HepG2 (cell line): ENCODE data around the gene GIMD1. TPM values are rescaled to one million over a fixed set of nuclear protein-coding genes. Genes with fewer than 3 reads are reported as not detected.

Experiments
- ATF7-NPFF ChIP-seq: sonication (generic); formaldehyde crosslinking; IDR thresholded peaks from 2 replicates; pipeline ENCODE4 v1.8.1; 2023; ENCODE audit warnings: mild to moderate bottlenecking, low read depth, missing genetic modification reagents, moderate library complexity
- ATRX ChIP-seq: sonication (generic); formaldehyde crosslinking; IDR thresholded peaks from 2 replicates; pipeline ENCODE4 v1.4.0; 2020; ENCODE audit warnings: missing genetic modification reagents, borderline replicate concordance
- DZIP1 ChIP-seq: sonication (generic); formaldehyde crosslinking; IDR thresholded peaks from 2 replicates; pipeline ENCODE4 v1.5.0; 2020; ENCODE audit warnings: mild to moderate bottlenecking, missing genetic modification reagents
- ESRRA ChIP-seq: sonication (generic); formaldehyde crosslinking; IDR thresholded peaks from 2 replicates; pipeline ENCODE4 v1.5.1; 2020; ENCODE audit warnings: mild to moderate bottlenecking, low read depth, missing genetic modification reagents
- FOXA3 ChIP-seq: IDR thresholded peaks from 2 replicates; pipeline ENCODE4 v1.6.1; 2016; ENCODE audit warnings: missing genetic modification reagents, missing compliant biosample characterization
- FOXC1 ChIP-seq: sonication (generic); formaldehyde crosslinking; IDR thresholded peaks from 2 replicates; pipeline ENCODE4 v1.8.0; 2022; ENCODE audit warnings: mild to moderate bottlenecking, missing genetic modification reagents, borderline replicate concordance
- FOXK2 ChIP-seq: fragments of 450-650 bp; IDR thresholded peaks from 2 replicates; pipeline ENCODE4 v1.6.1; 2016
- HDAC1 ChIP-seq: sonication (generic); formaldehyde crosslinking; IDR thresholded peaks from 2 replicates; pipeline ENCODE4 v1.5.1; 2020; ENCODE audit warnings: mild to moderate bottlenecking, missing genetic modification reagents
- HNF4A ChIP-seq: sonication (generic); formaldehyde crosslinking; IDR thresholded peaks from 2 replicates; pipeline ENCODE4 v1.4.0; 2020; ENCODE audit warnings: missing genetic modification reagents
- MAZ ChIP-seq, 2 experiments: sonication (generic) in 1 of 2; formaldehyde crosslinking in 1 of 2; IDR thresholded peaks; 2 replicates each; pipeline versions ENCODE4 v1.5.0 to v1.6.1; 2012 to 2020; ENCODE audit warnings: low read depth in 2 of 2, mild to moderate bottlenecking in 2 of 2, borderline replicate concordance in 1 of 2, improper control_type of control experiment in 1 of 2, low read length in 1 of 2, missing genetic modification reagents in 1 of 2, moderate library complexity in 1 of 2
- MED8 ChIP-seq: sonication (generic); formaldehyde crosslinking; IDR thresholded peaks from 2 replicates; pipeline ENCODE4 v1.8.1; 2023; ENCODE audit warnings: mild to moderate bottlenecking, missing genetic modification reagents; ENCODE audit not compliant: insufficient replicate concordance
- PBX2 ChIP-seq: IDR thresholded peaks from 2 replicates; pipeline ENCODE4 v1.6.1; 2016; ENCODE audit warnings: control low read depth
- RBAK ChIP-seq: sonication (generic); formaldehyde crosslinking; IDR thresholded peaks from 2 replicates; pipeline ENCODE4 v1.5.1; 2020; ENCODE audit warnings: mild to moderate bottlenecking, missing genetic modification reagents
- SP4 ChIP-seq: sonication (generic); formaldehyde crosslinking; IDR thresholded peaks from 2 replicates; pipeline ENCODE4 v1.8.1; 2023; ENCODE audit warnings: mild to moderate bottlenecking, missing genetic modification reagents
- SRSF9 ChIP-seq: fragments of 200-400 bp; formaldehyde crosslinking; IDR thresholded peaks from 2 replicates; pipeline ENCODE4 v1.6.1; 2018; ENCODE audit warnings: borderline replicate concordance, mild to moderate bottlenecking, low read depth, low read length; ENCODE audit not compliant: insufficient read depth, poor library complexity, severe bottlenecking
- TAF1 ChIP-seq: sonication (generic); formaldehyde crosslinking; IDR thresholded peaks from 2 replicates; pipeline ENCODE4 v1.4.0; 2020; ENCODE audit warnings: missing genetic modification reagents
- TARDBP ChIP-seq: sonication (generic); formaldehyde crosslinking; IDR thresholded peaks from 2 replicates; pipeline ENCODE4 v1.8.0; 2022; ENCODE audit warnings: mild to moderate bottlenecking, missing genetic modification reagents
- ZFP36L2 ChIP-seq: sonication (generic); formaldehyde crosslinking; IDR thresholded peaks from 2 replicates; pipeline ENCODE4 v1.4.0; 2020; ENCODE audit warnings: missing genetic modification reagents
- ZMYM4 ChIP-seq: sonication (generic); formaldehyde crosslinking; IDR thresholded peaks from 2 replicates; pipeline ENCODE4 v1.8.1; 2023; ENCODE audit warnings: mild to moderate bottlenecking, missing genetic modification reagents
- ZNF138 ChIP-seq: sonication (generic); formaldehyde crosslinking; IDR thresholded peaks from 2 replicates; pipeline ENCODE4 v1.5.0; 2020; ENCODE audit warnings: mild to moderate bottlenecking, low read depth, missing genetic modification reagents
- ZNF232 ChIP-seq: sonication (generic); formaldehyde crosslinking; IDR thresholded peaks from 2 replicates; pipeline ENCODE4 v1.4.0; 2020; ENCODE audit warnings: missing genetic modification reagents, borderline replicate concordance
- ZNF382 ChIP-seq: sonication (generic); formaldehyde crosslinking; IDR thresholded peaks from 2 replicates; pipeline ENCODE4 v1.5.0; 2020; ENCODE audit warnings: missing genetic modification reagents, mild to moderate bottlenecking, borderline replicate concordance
- ZNF552 ChIP-seq: sonication (generic); formaldehyde crosslinking; IDR thresholded peaks from 2 replicates; pipeline ENCODE4 v1.9.0; 2022; ENCODE audit warnings: missing genetic modification reagents, mild to moderate bottlenecking, borderline replicate concordance
- ZNF766 ChIP-seq: sonication (generic); formaldehyde crosslinking; IDR thresholded peaks from 2 replicates; pipeline ENCODE4 v1.5.0; 2020; ENCODE audit warnings: missing genetic modification reagents, borderline replicate concordance
- polyA plus RNA-seq, 8 experiments: library from polyadenylated mRNA; depleted of rRNA in 3 of 8; stranded (reverse) in 7 of 8; unstranded in 1 of 8; fragments of >200 nt; fragmentation: Illumina TruSeq in 4 of 8; extraction: Trizol in 4 of 8; gene quantifications; 2 replicates each; pipeline versions ENCODE4 v1.2.1 to v1.2.3, GENCODE V29; 2011 to 2016; ENCODE audit warnings: low read depth in 4 of 8, missing spikeins in 1 of 8, mixed read lengths in 1 of 8; ENCODE audit not compliant: insufficient read depth in 1 of 8
- total RNA-seq, 5 experiments: library from RNA; depleted of rRNA; stranded (reverse); fragments of >200 nt; fragmentation: Illumina TruSeq; extraction: Trizol; gene quantifications; 2 replicates each; pipeline ENCODE4 v1.2.3, GENCODE V29; 2016; ENCODE audit warnings: low read depth in 1 of 5

Gene GIMD1
- total and polyA plus RNA-seq, 2 of the 13 experiments (the other 11 are each of a cell fraction or from before 2014, with no cell fraction given): not detected

- TF ChIP-seq ZNF552 (CRISPR knock-in tag): peak; percentile 67; the same call in 1 of the 2 replicates
- TF ChIP-seq TARDBP (CRISPR knock-in tag): peak; percentile 6
- TF ChIP-seq SP4 (CRISPR knock-in tag): peak; percentile 71
- TF ChIP-seq FOXC1 (CRISPR knock-in tag): peak; percentile 18; the same call in 1 of the 2 replicates
- TF ChIP-seq ZMYM4: peak; percentile 90
- TF ChIP-seq TAF1 (CRISPR knock-in tag): peak; percentile 80
- peak; percentile 16; the same call in 1 of the 2 replicates for TF ChIP-seq FOXA3 (CRISPR knock-in tag)
- TF ChIP-seq MAZ (IDR thresholded peaks at IDR 0.05; ENCODE audit: borderline replicate concordance, low read depth, low read length): 0 out of 2 replicates have a peak, but pooled peaks have one; percentile 13
- TF ChIP-seq MAZ (CRISPR knock-in tag; IDR thresholded peaks at IDR 0.05; ENCODE audit: low read depth): peak; percentile 64
- peak; percentile 37; the same call in 1 of the 2 replicates for TF ChIP-seq FOXK2
- peak; percentile 35; the same call in 1 of the 2 replicates for TF ChIP-seq ATF7-NPFF (CRISPR knock-in tag)
- TF ChIP-seq ZNF138 (CRISPR knock-in tag): 0 out of 2 replicates have a peak, but pooled peaks have one; percentile 36
- TF ChIP-seq DZIP1 (CRISPR knock-in tag): 0 out of 2 replicates have a peak, but pooled peaks have one; percentile 43
- TF ChIP-seq ZFP36L2 (CRISPR knock-in tag): no peak
- 0 out of 2 replicates have a peak, but pooled peaks have one; percentile 8 for TF ChIP-seq ESRRA (CRISPR knock-in tag)
- 0 out of 2 replicates have a peak, but pooled peaks have one; percentile 78 for TF ChIP-seq ZNF766 (CRISPR knock-in tag)
- peak; percentile 33; the same call in 1 of the 2 replicates for TF ChIP-seq HDAC1 (CRISPR knock-in tag)
- TF ChIP-seq RBAK (CRISPR knock-in tag): 0 out of 2 replicates have a peak, but pooled peaks have one; percentile 20
- peak; percentile 55; the same call in 1 of the 2 replicates for TF ChIP-seq PBX2 (CRISPR knock-in tag)
- no peak for TF ChIP-seq MED8 (CRISPR knock-in tag)
- 0 out of 2 replicates have a peak, but pooled peaks have one; percentile 57 for TF ChIP-seq ATRX
- no peak for TF ChIP-seq ZNF382 (CRISPR knock-in tag)
- TF ChIP-seq SRSF9: no peak
- 0 out of 2 replicates have a peak, but pooled peaks have one; percentile 41 for TF ChIP-seq HNF4A
- peak; percentile 73 for TF ChIP-seq ZNF232 (CRISPR knock-in tag)
These were observed 52.4 kb downstream of the GIMD1 start, which contains the start of the genes AIMP1 and TBCK (continued) for GRCh38 chr4:106315968-106316772.
